ENCODE results near the gene ABCF2. TPM values are rescaled to one million over a fixed set of nuclear protein-coding genes. Genes with fewer than 3 reads are reported as not detected.

Gene ABCF2
- total and polyA plus RNA-seq, 2 of the 4 experiments (the other 2 are of a cell fraction) = 46.2 to 103 TPM

DNA sequence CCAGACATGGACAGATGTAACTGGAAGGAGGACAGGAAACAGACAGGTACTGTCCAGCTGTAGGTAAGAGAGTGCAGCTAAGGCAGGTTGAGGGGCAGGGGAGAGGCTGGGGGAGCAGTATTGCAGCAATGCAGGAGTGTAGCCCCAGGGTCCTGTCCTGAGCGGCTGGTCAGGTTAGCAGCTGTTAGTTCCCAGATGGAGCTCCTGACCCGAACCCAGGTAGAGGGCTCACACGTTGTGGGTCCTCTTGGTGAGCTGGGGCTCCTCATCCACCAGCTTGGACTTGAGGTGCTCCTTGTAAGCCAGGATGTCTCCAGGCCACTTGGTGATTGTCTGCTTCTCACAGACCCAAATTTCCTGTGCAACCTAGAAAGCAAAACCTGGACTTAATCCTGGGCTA lies 13.2 kb downstream of the ABCF2 start:
- H4K20me1 ChIP-seq (ENCODE audit: insufficient read depth, low read length) = no peaks in the 10 kb centered on the region
- no peaks in the 10 kb centered on the region; the same call in 1 of the 2 replicates for H3K9me1 ChIP-seq (ENCODE audit: insufficient read depth, low read length)
- dilution Hi-C loops (cut with HindIII; ENCODE audit: low sequenced_read_pairs, unreplicated experiment) (no loop called here), in situ Hi-C loops (cut with MboI; ENCODE audit: low sequenced_read_pairs) (no loop called here), intact Hi-C loops (cut with micrococcal nuclease) (no loop called here)
- no peak overlapping the region for H3K56ac ChIP-seq (ENCODE audit: extremely low read depth, insufficient read depth, low read length)
- no peak overlapping the region for H3K9ac ChIP-seq (ENCODE audit: low read depth, low read length)
- no peak overlapping the region for H2AFZ ChIP-seq (replicated peaks; ENCODE audit: low read length, poor library complexity)
- H2AK9ac ChIP-seq (replicated peaks; ENCODE audit: low read depth, low read length, poor library complexity) = no peak overlapping the region
- no peak overlapping the region for H3K23ac ChIP-seq (ENCODE audit: low read depth, low read length)
- no peaks in the 10 kb centered on the region for H3K4me1 ChIP-seq (ENCODE audit: control insufficient read depth, insufficient read depth, low read length)
- TF ChIP-seq RCOR1 (IDR thresholded peaks at IDR 0.05; ENCODE audit: insufficient replicate concordance, low read length) (no peak), FOS (IDR thresholded peaks at IDR 0.05; ENCODE audit: low read depth, low read length) (no peak)
- TF ChIP-seq, protein P1, sequence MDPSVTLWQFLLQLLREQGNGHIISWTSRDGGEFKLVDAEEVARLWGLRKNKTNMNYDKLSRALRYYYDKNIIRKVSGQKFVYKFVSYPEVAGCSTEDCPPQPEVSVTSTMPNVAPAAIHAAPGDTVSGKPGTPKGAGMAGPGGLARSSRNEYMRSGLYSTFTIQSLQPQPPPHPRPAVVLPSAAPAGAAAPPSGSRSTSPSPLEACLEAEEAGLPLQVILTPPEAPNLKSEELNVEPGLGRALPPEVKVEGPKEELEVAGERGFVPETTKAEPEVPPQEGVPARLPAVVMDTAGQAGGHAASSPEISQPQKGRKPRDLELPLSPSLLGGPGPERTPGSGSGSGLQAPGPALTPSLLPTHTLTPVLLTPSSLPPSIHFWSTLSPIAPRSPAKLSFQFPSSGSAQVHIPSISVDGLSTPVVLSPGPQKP (IDR thresholded peaks at IDR 0.05; ENCODE audit: borderline replicate concordance, low read depth, low read length) = no peak
- no peak for DNase-seq
- ATAC-seq (ENCODE audit: low read depth) = no peak
- H3K79me1 ChIP-seq (ENCODE audit: low read depth in 1 of 2, low read length in 2 of 2) = no peaks in the 10 kb centered on the region
- WGBS, 2 experiments (ENCODE audit: extremely low coverage in 2 of 2, insufficient read length in 1 of 2) = 85% methylated on average over 2 of the region's 3 CpGs; no CpG with 5 or more reads in 1 of the 2 experiments
- no peak overlapping the region for H3K18ac ChIP-seq (ENCODE audit: low read depth, low read length)
- CTCF ChIA-PET = no interaction called here
- no peak overlapping the region for H2BK5ac ChIP-seq (ENCODE audit: low read depth, low read length, poor library complexity, severe bottlenecking)
- BruUV-seq (replicated peaks) = no TSS peak
- peaks cover 2% of the 10 kb centered on the region; the same call in 1 of the 2 replicates for H3K27me3 ChIP-seq (ENCODE audit: control insufficient read depth, insufficient read depth, low read length)
- no peak overlapping the region for H4K91ac ChIP-seq (ENCODE audit: insufficient read depth, low read depth, low read length)
- H3K4me3 ChIP-seq (ENCODE audit: insufficient read depth, low read depth, low read length) = no peak overlapping the region
- no peak overlapping the region for H2BK20ac ChIP-seq (ENCODE audit: low read depth, low read length)
- no peak overlapping the region for H4K8ac ChIP-seq (ENCODE audit: low read depth in 2 of 2, low read length in 2 of 2)
- no peak overlapping the region for H3K4ac ChIP-seq (ENCODE audit: low read depth, low read length)
- no peak overlapping the region for H2BK15ac ChIP-seq (ENCODE audit: low read depth, low read length)
- no peak overlapping the region for H3K27ac ChIP-seq (ENCODE audit: insufficient read depth, low read length)
- H2BK120ac ChIP-seq (ENCODE audit: low read depth, low read length) = no peak overlapping the region
- H3K14ac ChIP-seq (replicated peaks; ENCODE audit: low read depth, low read length) = no peak overlapping the region
- H3K9me3 ChIP-seq (ENCODE audit: control insufficient read depth, insufficient read depth, low read length) = no peaks in the 10 kb centered on the region
- peaks cover 58% of the 10 kb centered on the region for H3K36me3 ChIP-seq (ENCODE audit: control insufficient read depth, insufficient read depth, low read length)
- no peak overlapping the region for H3K4me2 ChIP-seq (ENCODE audit: low read depth, low read length)
- H4K5ac ChIP-seq (ENCODE audit: low read depth, low read length) = no peak overlapping the region
- no peak overlapping the region for H2AK5ac ChIP-seq (ENCODE audit: low read depth, low read length)
- POLR2A ChIA-PET (ENCODE audit: unreplicated experiment) = no interaction called here

All from IMR-90 (cell line).